ENCODE measurements around the gene AFF2. TPM values are rescaled to one million over a fixed set of nuclear protein-coding genes. Genes with fewer than 3 reads are reported as not detected.
A peak's percentile ranks its signal among the peaks of the same experiment; 100 is the strongest.

AFF2 gene
- polyA plus RNA-seq, 1 donor from 2014 or later = not detected

- Mint-ChIP-seq H3K4me3 (no peak overlapping the region), H3K4me1 (peaks cover 0 to 2% (median 0%) of the 10 kb centered on the region in 3 donors), H3K27me3 (no peaks in the 10 kb centered on the region), H3K9me3 (peaks cover 0 to 6% (median 0%) of the 10 kb centered on the region in 3 donors), H3K27ac (no peak overlapping the region), H3K36me3 (no peaks in the 10 kb centered on the region)
These were observed 228.5 kb downstream of the AFF2 start for GRCh38 chrX:148728901-148729300.

DNA sequence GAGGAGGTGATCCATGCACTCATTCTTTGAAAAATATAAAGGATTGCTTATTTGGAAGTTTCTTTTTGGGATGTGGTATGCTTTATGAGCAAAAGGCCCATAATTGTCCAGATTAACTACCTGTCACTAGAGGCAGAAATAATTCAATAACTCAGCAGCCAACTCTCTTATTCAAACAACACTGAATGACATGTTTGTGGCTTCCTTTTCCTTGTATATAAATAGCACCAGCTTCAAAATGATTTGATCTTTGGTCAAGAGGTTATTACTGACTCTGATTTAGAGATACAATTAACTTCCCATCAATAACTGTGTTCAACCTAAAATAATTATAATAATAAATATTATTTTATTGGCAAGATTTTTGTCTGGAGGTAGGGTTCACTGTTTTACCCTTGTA, 232.3 kb downstream of the AFF2 start:
- H3K27ac Mint-ChIP-seq = no peak overlapping the region
- H3K36me3 Mint-ChIP-seq = no peaks in the 10 kb centered on the region
- peaks cover 2 to 9% (median 3%) of the 10 kb centered on the region in 3 donors for H3K9me3 Mint-ChIP-seq
- H3K4me1 Mint-ChIP-seq = peaks cover 0 to 2% (median 0%) of the 10 kb centered on the region in 3 donors
- H3K27me3 Mint-ChIP-seq = no peaks in the 10 kb centered on the region
- H3K4me3 Mint-ChIP-seq = no peak overlapping the region

DNA sequence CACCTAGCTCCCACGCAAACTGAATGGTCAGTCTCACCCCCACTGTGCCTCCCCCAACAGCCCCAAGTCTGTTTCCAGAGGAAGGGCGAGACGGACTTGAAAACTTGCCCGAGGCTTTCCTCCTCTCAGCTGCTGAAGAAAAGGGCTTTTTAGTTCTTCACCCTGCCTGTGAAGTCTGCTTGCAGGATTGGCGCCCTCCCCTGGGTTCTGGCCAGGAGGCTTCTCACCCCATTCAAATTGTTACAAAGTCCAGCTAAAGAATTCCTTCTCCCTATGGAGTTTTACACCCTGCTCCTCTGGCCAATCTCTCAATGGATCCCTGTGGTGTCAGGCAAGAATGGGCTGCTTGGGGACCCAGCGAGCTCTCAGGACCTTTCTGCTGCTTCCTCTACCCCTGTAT, 241.0 kb downstream of the AFF2 start:
- no peaks in the 10 kb centered on the region for H3K36me3 Mint-ChIP-seq
- H3K27me3 Mint-ChIP-seq = no peaks in the 10 kb centered on the region
- H3K4me1 Mint-ChIP-seq = peaks cover 0 to 6% (median 0%) of the 10 kb centered on the region in 3 donors
- peaks cover 0 to 6% (median 0%) of the 10 kb centered on the region in 3 donors for H3K9me3 Mint-ChIP-seq
- no peak overlapping the region for H3K27ac Mint-ChIP-seq
- H3K4me3 Mint-ChIP-seq = no peak overlapping the region

- Mint-ChIP-seq H3K4me1 (no peaks in the 10 kb centered on the region), H3K27ac (no peak overlapping the region), H3K9me3 (no peaks in the 10 kb centered on the region), H3K36me3 (no peaks in the 10 kb centered on the region), H3K27me3 (peaks cover 2% of the 10 kb centered on the region), H3K4me3 (no peak overlapping the region)
These were observed 254.7 kb downstream of the AFF2 start for GRCh38 chrX:148755111-148755510.

GRCh38 chrX:148763896-148764295, 263.5 kb downstream of the AFF2 start:
- H3K36me3 Mint-ChIP-seq = no peaks in the 10 kb centered on the region
- H3K4me3 Mint-ChIP-seq = no peak overlapping the region
- no peaks in the 10 kb centered on the region for H3K4me1 Mint-ChIP-seq
- peaks cover 0 to 2% (median 0%) of the 10 kb centered on the region in 3 donors for H3K9me3 Mint-ChIP-seq
- H3K27ac Mint-ChIP-seq = no peak overlapping the region
- H3K27me3 Mint-ChIP-seq = no peaks in the 10 kb centered on the region

DNA sequence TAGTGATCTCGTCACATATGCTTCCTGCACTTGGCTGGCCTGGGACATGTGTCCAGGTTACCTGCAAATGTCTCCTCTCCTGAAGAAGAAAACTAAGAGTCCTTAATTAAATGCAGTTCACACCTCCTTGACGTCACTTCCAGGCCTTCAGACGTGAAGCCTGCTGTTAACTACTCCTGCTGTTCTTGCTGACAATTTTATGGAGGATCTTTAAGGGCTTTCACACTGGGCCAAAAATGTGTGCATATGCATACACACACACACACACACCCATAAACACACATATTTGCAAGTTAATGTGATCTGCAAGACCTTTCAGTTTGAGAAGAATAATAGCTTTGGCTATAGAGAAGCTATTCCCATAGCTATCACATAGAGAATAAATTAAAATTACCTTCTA, 267.9 kb downstream of the AFF2 start:
- Mint-ChIP-seq H3K36me3 (no peaks in the 10 kb centered on the region), H3K4me3 (no peak overlapping the region), H3K9me3 (peaks cover 0 to 2% (median 0%) of the 10 kb centered on the region in 3 donors), H3K27ac (no peak overlapping the region), H3K27me3 (no peaks in the 10 kb centered on the region), H3K4me1 (no peaks in the 10 kb centered on the region)

DNA sequence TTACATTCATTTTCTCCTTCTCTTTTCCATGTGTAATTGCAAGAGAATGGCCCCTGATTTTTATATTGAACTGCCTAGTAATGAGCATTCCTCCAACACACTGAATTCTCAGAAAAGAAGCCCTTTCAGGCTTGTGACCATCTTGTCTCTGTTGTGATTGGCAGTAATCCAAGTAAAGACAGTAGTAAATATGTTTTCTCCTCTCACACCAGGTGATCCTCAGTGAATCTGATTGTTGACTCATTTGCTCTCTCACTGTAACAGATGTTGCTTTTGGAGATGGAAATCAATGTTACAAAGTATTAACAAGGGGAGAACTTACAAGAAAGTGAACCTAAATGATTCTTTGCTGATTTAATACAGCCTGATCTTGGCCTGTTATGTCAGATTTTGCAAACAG, 271.0 kb downstream of the AFF2 start:
- Mint-ChIP-seq H3K4me3 (no peak overlapping the region), H3K9me3 (peaks cover 0 to 2% (median 2%) of the 10 kb centered on the region in 3 donors), H3K36me3 (no peaks in the 10 kb centered on the region), H3K4me1 (no peaks in the 10 kb centered on the region), H3K27me3 (no peaks in the 10 kb centered on the region), H3K27ac (no peak overlapping the region)

- Mint-ChIP-seq H3K27me3 (no peaks in the 10 kb centered on the region), H3K4me3 (no peak overlapping the region), H3K27ac (no peak overlapping the region), H3K4me1 (no peaks in the 10 kb centered on the region), H3K36me3 (peaks cover 5% of the 10 kb centered on the region), H3K9me3 (peaks cover 7 to 9% (median 8%) of the 10 kb centered on the region in 3 donors)
These were observed 273.9 kb downstream of the AFF2 start for GRCh38 chrX:148774276-148774675.

DNA sequence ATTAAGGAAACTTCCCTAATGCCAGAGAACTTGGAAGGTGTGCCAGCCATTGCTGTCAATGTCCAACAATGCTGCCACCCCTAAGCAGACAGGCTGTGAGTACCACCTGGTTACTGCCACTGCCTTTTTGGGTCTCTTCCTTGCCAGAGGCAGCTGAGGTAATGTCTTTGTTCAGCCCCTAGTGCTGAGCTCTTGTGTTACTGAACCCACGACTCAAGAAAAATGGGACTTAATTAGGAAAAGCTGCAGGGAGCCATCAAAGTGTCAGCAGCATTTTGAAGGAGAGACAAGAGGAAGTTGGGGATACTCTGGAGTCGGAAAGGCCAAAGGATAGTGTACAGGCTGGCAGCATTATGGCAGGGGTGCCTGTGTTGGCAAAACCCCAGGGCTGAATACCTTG, 283.7 kb downstream of the AFF2 start:
- Mint-ChIP-seq H3K9me3 (peaks cover under 1 to 2% (median under 1%) of the 10 kb centered on the region in 3 donors), H3K4me3 (peak overlapping the region in 1 of 4 donors; percentile 49), H3K36me3 (peaks cover 2% of the 10 kb centered on the region), H3K27me3 (no peaks in the 10 kb centered on the region), H3K4me1 (peaks cover 0 to 9% (median 7%) of the 10 kb centered on the region in 3 donors), H3K27ac (peak overlapping the region in 1 of 3 donors; percentile 73)

GRCh38 chrX:148784856-148785255, 284.4 kb downstream of the AFF2 start:
- peaks cover 0 to 9% (median 7%) of the 10 kb centered on the region in 3 donors for H3K4me1 Mint-ChIP-seq
- no peaks in the 10 kb centered on the region for H3K9me3 Mint-ChIP-seq
- peaks cover 2% of the 10 kb centered on the region for H3K36me3 Mint-ChIP-seq
- peak overlapping the region in 1 of 3 donors; percentile 52 for H3K27ac Mint-ChIP-seq
- no peaks in the 10 kb centered on the region for H3K27me3 Mint-ChIP-seq
- H3K4me3 Mint-ChIP-seq = peak overlapping the region in 3 of 4 donors; percentile 44 to 61 (median 49)

DNA sequence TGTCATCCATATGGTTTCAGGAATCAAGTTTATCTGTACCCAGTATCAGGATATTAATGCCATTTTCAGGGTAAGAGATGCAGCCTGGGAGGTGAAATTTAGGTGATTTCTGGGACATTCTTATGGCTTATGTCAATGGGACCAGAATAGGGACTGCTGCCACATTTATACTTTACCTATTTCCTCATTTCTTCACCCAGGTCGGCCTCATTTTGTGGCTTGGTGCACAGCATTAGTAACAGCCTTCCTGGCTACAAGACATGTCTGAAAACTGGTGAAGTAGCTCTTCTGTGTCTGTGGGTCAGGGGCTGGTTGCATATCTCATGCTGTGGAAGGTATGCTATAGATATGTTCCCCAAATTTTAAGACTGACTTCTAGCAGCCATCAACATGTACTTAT, 284.8 kb downstream of the AFF2 start:
- peak overlapping the region in 2 of 4 donors; percentile 44 to 49 for H3K4me3 Mint-ChIP-seq
- H3K36me3 Mint-ChIP-seq = peaks cover 2% of the 10 kb centered on the region
- H3K9me3 Mint-ChIP-seq = no peaks in the 10 kb centered on the region
- H3K4me1 Mint-ChIP-seq = peaks cover 0 to 9% (median 7%) of the 10 kb centered on the region in 3 donors
- H3K27ac Mint-ChIP-seq = peak overlapping the region in 1 of 3 donors; percentile 52
- no peaks in the 10 kb centered on the region for H3K27me3 Mint-ChIP-seq

DNA sequence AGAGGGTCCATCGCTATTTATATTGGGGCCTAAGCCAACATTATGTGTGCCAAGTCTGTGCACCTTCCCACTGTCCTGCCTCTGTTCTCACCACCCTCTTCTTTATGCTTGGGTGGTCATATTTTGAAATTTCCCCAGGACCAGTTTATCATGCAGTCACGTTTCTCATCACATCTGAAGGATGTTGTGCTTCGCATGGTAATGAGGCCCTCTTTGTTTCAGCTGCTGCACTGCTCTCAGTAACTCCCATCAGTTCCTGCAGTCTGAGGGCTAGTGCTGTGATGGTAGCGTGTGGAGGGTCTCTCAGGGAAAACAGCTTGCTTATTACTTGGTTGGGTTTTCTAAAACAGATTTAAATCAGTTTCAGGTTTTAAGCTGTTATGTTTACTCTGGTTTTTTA, 288.0 kb downstream of the AFF2 start:
- Mint-ChIP-seq H3K27me3 (no peaks in the 10 kb centered on the region), H3K9me3 (no peaks in the 10 kb centered on the region), H3K4me1 (peaks cover 0 to 9% (median 7%) of the 10 kb centered on the region in 3 donors), H3K4me3 (no peak overlapping the region), H3K27ac (no peak overlapping the region), H3K36me3 (peaks cover 2% of the 10 kb centered on the region)

DNA sequence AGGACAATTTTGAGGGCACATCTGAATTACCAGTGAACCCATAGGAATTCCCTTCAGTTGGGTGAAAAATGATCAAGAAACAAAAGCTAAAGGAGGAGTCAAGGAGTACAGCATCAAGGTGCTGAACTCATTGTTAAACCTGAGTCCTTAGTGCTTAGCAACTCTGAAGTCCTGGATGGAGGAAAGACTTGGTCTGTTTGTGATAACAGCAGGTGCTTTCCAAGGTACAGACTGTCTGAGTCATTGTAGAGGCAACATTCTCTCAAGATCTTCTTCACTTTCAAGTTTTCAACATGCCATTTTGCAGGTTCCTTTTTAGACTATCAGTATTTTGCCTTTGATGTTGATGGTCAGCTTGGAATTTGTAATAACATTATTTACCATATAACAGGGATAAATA, 293.9 kb downstream of the AFF2 start:
- Mint-ChIP-seq H3K27me3 (no peaks in the 10 kb centered on the region), H3K4me3 (no peak overlapping the region), H3K27ac (no peak overlapping the region), H3K4me1 (no peaks in the 10 kb centered on the region), H3K36me3 (peaks cover 1% of the 10 kb centered on the region), H3K9me3 (no peaks in the 10 kb centered on the region)

- Mint-ChIP-seq H3K4me1 (no peaks in the 10 kb centered on the region), H3K4me3 (no peak overlapping the region), H3K9me3 (no peaks in the 10 kb centered on the region), H3K27me3 (no peaks in the 10 kb centered on the region), H3K27ac (no peak overlapping the region), H3K36me3 (no peaks in the 10 kb centered on the region)
These were observed 304.4 kb downstream of the AFF2 start for GRCh38 chrX:148804579-148805355.

DNA sequence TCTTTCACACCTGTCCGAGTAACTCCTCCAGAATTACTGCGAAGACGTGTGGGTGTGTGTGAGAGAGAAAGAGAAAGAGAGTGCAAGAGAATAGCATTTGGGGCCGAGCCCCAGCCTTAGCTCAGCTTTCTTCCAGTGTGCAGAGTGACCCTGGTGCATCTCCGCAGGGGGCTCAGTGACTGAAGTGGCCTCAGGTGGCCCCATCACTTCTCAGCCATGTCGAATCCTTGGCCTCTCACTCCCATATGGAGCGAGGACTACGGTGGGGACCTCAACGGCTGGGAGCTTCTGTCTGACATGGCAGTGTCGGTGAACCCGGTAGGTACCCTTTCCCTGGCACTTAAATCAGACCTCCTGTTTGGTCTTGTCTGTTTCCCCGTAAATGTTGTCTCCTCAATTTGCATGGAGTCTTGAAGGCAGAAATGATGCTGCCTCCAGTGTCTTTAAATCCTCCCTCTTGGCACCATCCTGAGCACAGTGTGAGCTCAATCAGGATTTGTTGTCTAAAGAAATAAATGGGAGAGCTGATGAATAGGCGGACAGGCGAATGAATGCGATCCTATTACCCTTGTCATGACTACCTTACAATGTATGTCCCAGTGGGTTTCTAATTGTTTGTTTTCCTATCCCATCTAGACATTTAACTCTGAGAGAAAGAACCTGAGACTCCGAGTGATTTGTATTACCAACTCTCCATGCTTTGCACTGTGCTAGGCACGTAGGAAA, 305.9 kb downstream of the AFF2 start:
- Mint-ChIP-seq H3K9me3 (no peaks in the 10 kb centered on the region), H3K4me1 (no peaks in the 10 kb centered on the region), H3K4me3 (no peak overlapping the region), H3K36me3 (no peaks in the 10 kb centered on the region), H3K27ac (no peak overlapping the region), H3K27me3 (peaks cover 1% of the 10 kb centered on the region)

All from IgD-negative memory B cell (primary cell).